ENCODE measurements around the gene OR1J2. TPM values are rescaled to one million over a fixed set of nuclear protein-coding genes. Genes with fewer than 3 reads are reported as not detected.

Gene OR1J2
- total and polyA plus RNA-seq, 2 of the 8 experiments (the other 6 are each of a cell fraction or from before 2014, with no cell fraction given): not detected

GRCh38 chr9:122474561-122474960 lies 36.0 kb upstream of the OR1J2 start:
- Histone ChIP-seq H2BK20ac (ENCODE audit: low read length) (no peak overlapping the region), H4K8ac (ENCODE audit: extremely low read depth, insufficient read depth, low read length) (no peak overlapping the region), H3K4me2 (ENCODE audit: insufficient read depth in 1 of 2, low read depth in 2 of 2, low read length in 2 of 2) (no peak overlapping the region), H3K9me3 (ENCODE audit: insufficient read depth in 2 of 2, low read depth in 1 of 2, low read length in 1 of 2) (peaks cover 36 to 57% of the 10 kb centered on the region in 2 experiments), H3K27me3 (replicated peaks in 1 of 4; ENCODE audit: control insufficient read depth in 3 of 4, extremely low read depth in 1 of 4, insufficient read depth in 3 of 4, low read length in 3 of 4) (no peaks in the 10 kb centered on the region; a peak in 1 of 7 replicates), H3K4me3 (ENCODE audit: extremely low read depth in 1 of 4, insufficient read depth in 2 of 4, low read depth in 3 of 4, low read length in 4 of 4) (no peak overlapping the region), H3K79me2 (ENCODE audit: control insufficient read depth in 1 of 2, insufficient read depth in 2 of 2, low read length in 2 of 2) (no peaks in the 10 kb centered on the region), H4K91ac (replicated peaks; ENCODE audit: insufficient read length, low read length) (no peak overlapping the region), H2BK5ac (ENCODE audit: low read depth, low read length) (no peak overlapping the region), H3K36me3 (ENCODE audit: control insufficient read depth in 2 of 4, insufficient read depth in 4 of 4, low read length in 3 of 4) (no peaks in the 10 kb centered on the region), H2AK5ac (ENCODE audit: low read depth, low read length) (no peak overlapping the region), H3K4ac (replicated peaks; ENCODE audit: insufficient read length, low read depth, low read length) (no peak overlapping the region), H3K27ac (ENCODE audit: low read depth, low read length) (no peak overlapping the region), H3K9ac (replicated peaks in 1 of 4; ENCODE audit: extremely low read depth in 1 of 4, low read depth in 3 of 4, low read length in 3 of 4) (no peak overlapping the region), H2BK12ac (ENCODE audit: low read depth, low read length) (no peak overlapping the region), H2BK15ac (ENCODE audit: low read length) (no peak overlapping the region), H3K14ac (ENCODE audit: insufficient read length) (no peak overlapping the region), H2AFZ (ENCODE audit: low read length) (no peak overlapping the region), H2BK120ac (replicated peaks; ENCODE audit: low read depth, low read length) (no peak overlapping the region), H3K23ac (ENCODE audit: insufficient read length) (no peak overlapping the region), H3K79me1 (ENCODE audit: low read depth, low read length) (no peaks in the 10 kb centered on the region), H4K5ac (ENCODE audit: insufficient read length, low read depth, low read length) (no peak overlapping the region), H3K18ac (ENCODE audit: extremely low read depth, low read length) (no peak overlapping the region), H3K23me2 (ENCODE audit: low read depth, low read length) (no peaks in the 10 kb centered on the region), H3K4me1 (replicated peaks in 1 of 4; ENCODE audit: control insufficient read depth in 3 of 4, insufficient read depth in 4 of 4, low read length in 3 of 4) (no peaks in the 10 kb centered on the region), H3K56ac (replicated peaks; ENCODE audit: insufficient read length, low read depth, low read length) (no peak overlapping the region), H4K20me1 (replicated peaks in 1 of 2; ENCODE audit: control insufficient read depth in 1 of 2, insufficient read depth in 2 of 2, low read length in 2 of 2) (no peaks in the 10 kb centered on the region)
- TF ChIP-seq RXRA (IDR thresholded peaks at IDR 0.05; ENCODE audit: insufficient read depth, low read depth, low read length): no peak
- no peak for TF ChIP-seq RAD21 (IDR thresholded peaks at IDR 0.05 in 1 of 2, conservative IDR thresholded peaks at IDR 0.05 in 1 of 2; ENCODE audit: low read depth in 2 of 2, low read length in 2 of 2)
- TF ChIP-seq KDM1A (IDR thresholded peaks at IDR 0.05; ENCODE audit: borderline replicate concordance, low read length): no peak
- ChIA-PET POLR2A (ENCODE audit: partially characterized antibody) (no interaction called here), CTCF (ENCODE audit: partially characterized antibody) (interaction anchor here (0.8 to 1.5 kb wide), 2 partner anchors 9 to 335 kb away, joined by 5 to 6 read pairs; no protein-coding TSS in a partner anchor)
- DNase-seq (ENCODE audit: low read depth in 1 of 2, low spot score in 2 of 2) (no peak), FAIRE-seq (no peak)
- WGBS, 2 experiments (ENCODE audit: extremely low coverage in 1 of 2, insufficient coverage in 1 of 2, insufficient read length in 1 of 2, insufficient replicate concordance in 2 of 2, low coverage in 1 of 2, low lambda C conversion rate in 2 of 2, missing lambda C conversion rate in 1 of 2): 60% methylated on average over 3 of the region's 3 CpGs; no CpG with 5 or more reads in 1 of the 2 experiments

Measured in H1 (cell line).